ENCODE measurements around the gene VEGFC. TPM values are rescaled to one million over a fixed set of nuclear protein-coding genes. Genes with fewer than 3 reads are reported as not detected.
A peak's percentile ranks its signal among the peaks of the same experiment; 100 is the strongest.

The VEGFC gene
- total RNA-seq, 1 donor from 2014 or later = 13.6 TPM

- no peak overlapping the region for H3K4me3 Mint-ChIP-seq (ENCODE audit: unreplicated experiment)
- H3K27ac Mint-ChIP-seq (ENCODE audit: unreplicated experiment) = peak overlapping the region; percentile 6
Measured at GRCh38 chr4:176709417-176709816, 83.3 kb downstream of the VEGFC start.

GRCh38 chr4:176708771-176709311, 83.9 kb downstream of the VEGFC start:
- no peak for DNase-seq (ENCODE audit: extremely low spot score, unreplicated experiment)
- no peak for TF ChIP-seq CTCF (IDR thresholded peaks at IDR 0.05)
- H3K36me3 Mint-ChIP-seq (ENCODE audit: unreplicated experiment) = peaks cover 4% of the 10 kb centered on the region
- H3K9me3 Mint-ChIP-seq (ENCODE audit: unreplicated experiment) = no peaks in the 10 kb centered on the region
- H3K4me3 Mint-ChIP-seq (ENCODE audit: unreplicated experiment) = no peak overlapping the region
- H3K4me1 Mint-ChIP-seq (ENCODE audit: unreplicated experiment) = peaks cover 8% of the 10 kb centered on the region
- no peak overlapping the region for H3K27ac Mint-ChIP-seq (ENCODE audit: unreplicated experiment)
- H3K27me3 Mint-ChIP-seq (ENCODE audit: unreplicated experiment) = no peaks in the 10 kb centered on the region

More at GRCh38 chr4:176709417-176709816, 83.3 kb downstream of the VEGFC start:
- Mint-ChIP-seq H3K9me3 (ENCODE audit: unreplicated experiment) (no peaks in the 10 kb centered on the region), H3K27me3 (ENCODE audit: unreplicated experiment) (no peaks in the 10 kb centered on the region), H3K36me3 (ENCODE audit: unreplicated experiment) (peaks cover 4% of the 10 kb centered on the region), H3K4me1 (ENCODE audit: unreplicated experiment) (peaks cover 8% of the 10 kb centered on the region)
- TF ChIP-seq CTCF (IDR thresholded peaks at IDR 0.05) = no peak
- DNase-seq (ENCODE audit: extremely low spot score, unreplicated experiment) = no peak

GRCh38 chr4:176690716-176691115, 102.0 kb downstream of the VEGFC start:
- H3K36me3 Mint-ChIP-seq (ENCODE audit: unreplicated experiment) = peaks cover 25% of the 10 kb centered on the region
- no peak overlapping the region for H3K4me3 Mint-ChIP-seq (ENCODE audit: unreplicated experiment)
- peaks cover 3% of the 10 kb centered on the region for H3K4me1 Mint-ChIP-seq (ENCODE audit: unreplicated experiment)
- H3K27me3 Mint-ChIP-seq (ENCODE audit: unreplicated experiment) = no peaks in the 10 kb centered on the region
- no peak for TF ChIP-seq CTCF (IDR thresholded peaks at IDR 0.05)
- no peak overlapping the region for H3K27ac Mint-ChIP-seq (ENCODE audit: unreplicated experiment)
- DNase-seq (ENCODE audit: extremely low spot score, unreplicated experiment) = no peak
- no peaks in the 10 kb centered on the region for H3K9me3 Mint-ChIP-seq (ENCODE audit: unreplicated experiment)

GRCh38 chr4:176680668-176681180, 112.0 kb downstream of the VEGFC start:
- Mint-ChIP-seq H3K9me3 (ENCODE audit: unreplicated experiment) (no peaks in the 10 kb centered on the region), H3K27ac (ENCODE audit: unreplicated experiment) (no peak overlapping the region), H3K36me3 (ENCODE audit: unreplicated experiment) (peaks cover 15% of the 10 kb centered on the region), H3K27me3 (ENCODE audit: unreplicated experiment) (no peaks in the 10 kb centered on the region), H3K4me3 (ENCODE audit: unreplicated experiment) (no peak overlapping the region), H3K4me1 (ENCODE audit: unreplicated experiment) (peaks cover 26% of the 10 kb centered on the region)
- no peak for DNase-seq (ENCODE audit: extremely low spot score, unreplicated experiment)
- TF ChIP-seq CTCF (IDR thresholded peaks at IDR 0.05) = no peak

GRCh38 chr4:176676901-176677300, 115.8 kb downstream of the VEGFC start:
- H3K9me3 Mint-ChIP-seq (ENCODE audit: unreplicated experiment) = no peaks in the 10 kb centered on the region

More at GRCh38 chr4:176676901-176677300, 115.8 kb downstream of the VEGFC start:
- peaks cover 41% of the 10 kb centered on the region for H3K4me1 Mint-ChIP-seq (ENCODE audit: unreplicated experiment)
- H3K36me3 Mint-ChIP-seq (ENCODE audit: unreplicated experiment) = peaks cover 5% of the 10 kb centered on the region
- H3K27me3 Mint-ChIP-seq (ENCODE audit: unreplicated experiment) = no peaks in the 10 kb centered on the region
- no peak overlapping the region for H3K27ac Mint-ChIP-seq (ENCODE audit: unreplicated experiment)
- DNase-seq (ENCODE audit: extremely low spot score, unreplicated experiment) = no peak
- TF ChIP-seq CTCF (IDR thresholded peaks at IDR 0.05) = no peak
- no peak overlapping the region for H3K4me3 Mint-ChIP-seq (ENCODE audit: unreplicated experiment)
